Glomerular visceral epithelial cell (primary cell): ENCODE data around the gene GAS7.

Experiments
- DNase-seq: peaks from one replicate; pipeline ENCODE4 v3.0.0-alpha.2; 2016; ENCODE audit errors: extremely low spot score

The GAS7 gene

GRCh38 chr17:10050597-10051101 is 147.8 kb downstream of the GAS7 start:
- DNase-seq: no peak

GRCh38 chr17:10048629-10049350 is 149.6 kb downstream of the GAS7 start:
- DNase-seq: no peak

- DNase-seq: no peak
These were observed 151.3 kb downstream of the GAS7 start for GRCh38 chr17:10046786-10047785.

- no peak for DNase-seq
These were observed 152.3 kb downstream of the GAS7 start for GRCh38 chr17:10045871-10046658.

GRCh38 chr17:10042589-10043244 is 155.7 kb downstream of the GAS7 start:
- no peak for DNase-seq

- DNase-seq: no peak
These were observed 156.4 kb downstream of the GAS7 start for GRCh38 chr17:10041916-10042588.

- DNase-seq: no peak
These were observed 157.2 kb downstream of the GAS7 start for GRCh38 chr17:10041287-10041612.

- DNase-seq: no peak
These were observed 161.8 kb downstream of the GAS7 start for GRCh38 chr17:10036511-10037061.

GRCh38 chr17:10035885-10036284 is 162.5 kb downstream of the GAS7 start:
- no peak for DNase-seq

GRCh38 chr17:10034719-10035475 is 163.5 kb downstream of the GAS7 start:
- DNase-seq: no peak

- DNase-seq: no peak
These were observed 164.4 kb downstream of the GAS7 start for GRCh38 chr17:10033959-10034358.

GRCh38 chr17:10033449-10033848 is 165.0 kb downstream of the GAS7 start:
- DNase-seq: no peak

- DNase-seq: no peak
These were observed 166.1 kb downstream of the GAS7 start for GRCh38 chr17:10032118-10032852.

- no peak for DNase-seq
These were observed 166.8 kb downstream of the GAS7 start for GRCh38 chr17:10031606-10032005.

- no peak for DNase-seq
These were observed 167.3 kb downstream of the GAS7 start for GRCh38 chr17:10031127-10031526.

GRCh38 chr17:10029129-10029528 is 169.3 kb downstream of the GAS7 start:
- no peak for DNase-seq

- no peak for DNase-seq
These were observed 172.2 kb downstream of the GAS7 start for GRCh38 chr17:10025976-10026901.

- no peak for DNase-seq
These were observed 173.2 kb downstream of the GAS7 start for GRCh38 chr17:10025224-10025623.
